H9 (cell line): ENCODE results near the gene MFSD12. TPM values are rescaled to one million over a fixed set of nuclear protein-coding genes. Genes with fewer than 3 reads are reported as not detected.

Experiments
- DNase-seq: peaks from one replicate; pipeline ENCODE4 v3.0.0-alpha.2; 2017
- H2AFZ ChIP-seq: one replicate; pipeline ENCODE4 v1.6.1; 2013; ENCODE audit warnings: mild to moderate bottlenecking, low read length, control low read depth, moderate library complexity
- H2AK5ac ChIP-seq: 2 replicates; pipeline ENCODE4 v1.6.1; 2013; ENCODE audit warnings: low read length, control low read depth, mixed read lengths; ENCODE audit not compliant: insufficient read length
- H2BK120ac ChIP-seq: one replicate; pipeline ENCODE4 v1.6.1; 2013; ENCODE audit warnings: low read depth, mild to moderate bottlenecking, low read length, control low read depth, inconsistent platforms; ENCODE audit not compliant: poor library complexity, severe bottlenecking
- H2BK12ac ChIP-seq: 2 replicates; pipeline ENCODE4 v1.6.1; 2013; ENCODE audit warnings: low read length, control low read depth, mixed read lengths, low read depth; ENCODE audit not compliant: insufficient read length
- H2BK15ac ChIP-seq: 2 replicates; pipeline ENCODE4 v1.6.1; 2013; ENCODE audit warnings: low read depth, low read length, control low read depth
- H2BK20ac ChIP-seq: one replicate; pipeline ENCODE4 v1.6.1; 2013; ENCODE audit warnings: low read depth, mild to moderate bottlenecking, low read length, control low read depth, inconsistent platforms; ENCODE audit not compliant: poor library complexity, severe bottlenecking
- H2BK5ac ChIP-seq: 2 replicates; pipeline ENCODE4 v1.6.1; 2013; ENCODE audit warnings: low read length, control low read depth, mixed read lengths; ENCODE audit not compliant: insufficient read length
- H3K14ac ChIP-seq: 2 replicates; pipeline ENCODE4 v1.6.1; 2013; ENCODE audit warnings: low read length, control low read depth; ENCODE audit not compliant: insufficient read depth
- H3K18ac ChIP-seq: 2 replicates; pipeline ENCODE4 v1.6.1; 2013; ENCODE audit warnings: low read depth, mild to moderate bottlenecking, mixed read lengths, low read length, control low read depth; ENCODE audit not compliant: insufficient read length
- H3K23ac ChIP-seq: 2 replicates; pipeline ENCODE4 v1.6.1; 2013; ENCODE audit warnings: low read length, control low read depth, mixed read lengths, low read depth; ENCODE audit not compliant: insufficient read length
- H3K23me2 ChIP-seq: 2 replicates; pipeline ENCODE4 v1.6.1; 2013; ENCODE audit warnings: low read depth, mild to moderate bottlenecking, mixed read lengths, low read length, control low read depth; ENCODE audit not compliant: insufficient read length, poor library complexity, severe bottlenecking
- H3K27ac ChIP-seq: 2 replicates; pipeline ENCODE4 v1.5.1; 2013; ENCODE audit warnings: low read length, control low read depth, mixed read lengths, low read depth; ENCODE audit not compliant: insufficient read length
- H3K27me3 ChIP-seq: 2 replicates; pipeline ENCODE4 v1.6.1; 2013; ENCODE audit warnings: low read length, control low read depth, inconsistent platforms; ENCODE audit not compliant: insufficient read depth
- H3K4ac ChIP-seq: 2 replicates; pipeline ENCODE4 v1.6.1; 2013; ENCODE audit warnings: low read depth, mild to moderate bottlenecking, control low read depth, inconsistent platforms, low read length, moderate library complexity
- H3K4me1 ChIP-seq: 2 replicates; pipeline ENCODE4 v1.6.1; 2013; ENCODE audit warnings: low read length, control low read depth, inconsistent platforms; ENCODE audit not compliant: insufficient read depth
- H3K4me2 ChIP-seq: 2 replicates; pipeline ENCODE4 v1.6.1; 2013; ENCODE audit warnings: low read length, control low read depth, mixed read lengths; ENCODE audit not compliant: insufficient read length, insufficient read depth
- H3K56ac ChIP-seq: 2 replicates; pipeline ENCODE4 v1.6.1; 2013; ENCODE audit warnings: low read depth, mild to moderate bottlenecking, mixed read lengths, low read length, control low read depth; ENCODE audit not compliant: insufficient read length
- H3K79me1 ChIP-seq: 2 replicates; pipeline ENCODE4 v1.6.1; 2013; ENCODE audit warnings: low read depth, mild to moderate bottlenecking, moderate library complexity, low read length, control low read depth, inconsistent platforms; ENCODE audit not compliant: insufficient read depth, poor library complexity, severe bottlenecking
- H3K79me2 ChIP-seq: 2 replicates; pipeline ENCODE4 v1.6.1; 2013; ENCODE audit warnings: low read length, control low read depth, inconsistent platforms; ENCODE audit not compliant: insufficient read depth
- H3K9ac ChIP-seq: 2 replicates; pipeline ENCODE4 v1.6.1; 2013; ENCODE audit warnings: low read length, control low read depth, mixed read lengths; ENCODE audit not compliant: insufficient read length; ENCODE audit errors: extremely low read depth
- H3K9me3 ChIP-seq: one replicate; pipeline ENCODE4 v1.6.1; 2013; ENCODE audit warnings: low read depth, low read length, inconsistent platforms; ENCODE audit not compliant: control insufficient read depth
- H3T11ph ChIP-seq: one replicate; pipeline ENCODE4 v1.6.1; 2013; ENCODE audit warnings: mild to moderate bottlenecking, low read length, control low read depth, inconsistent platforms
- H4K20me1 ChIP-seq: one replicate; pipeline ENCODE4 v1.6.1; 2013; ENCODE audit not compliant: control insufficient read depth, insufficient read length, insufficient read depth
- H4K5ac ChIP-seq: 2 replicates; pipeline ENCODE4 v1.6.1; 2013; ENCODE audit warnings: low read depth, mild to moderate bottlenecking, mixed read lengths, low read length, control low read depth; ENCODE audit not compliant: insufficient read length
- H4K8ac ChIP-seq: replicated peaks from 2 replicates; pipeline ENCODE4 v1.6.1; 2013; ENCODE audit warnings: low read length, control low read depth, mixed read lengths, low read depth; ENCODE audit not compliant: insufficient read length
- H4K91ac ChIP-seq: 2 replicates; pipeline ENCODE4 v1.6.1; 2013; ENCODE audit warnings: low read depth, mild to moderate bottlenecking, moderate library complexity, mixed read lengths, low read length, control low read depth; ENCODE audit not compliant: insufficient read length
- H3K27ac Mint-ChIP-seq, 3 experiments: 2 replicates in 2 of 3; 3 replicates in 1 of 3; pipeline ENCODE4 v1.8.0; 2020 to 2021; ENCODE audit warnings: mixed read lengths in 3 of 3, mild to moderate bottlenecking in 1 of 3, moderate library complexity in 1 of 3
- H3K27me3 Mint-ChIP-seq: 2 replicates; pipeline ENCODE4 v1.8.0; 2021; ENCODE audit warnings: low read depth, mild to moderate bottlenecking, moderate library complexity, mixed read lengths
- H3K36me3 Mint-ChIP-seq, 3 experiments: 2 replicates in 2 of 3; 3 replicates in 1 of 3; pipeline ENCODE4 v1.8.0; 2020 to 2021; ENCODE audit warnings: low read depth in 3 of 3, mixed read lengths in 3 of 3; ENCODE audit not compliant: insufficient read depth in 1 of 3
- H3K4me1 Mint-ChIP-seq, 2 experiments: 2 replicates each; pipeline ENCODE4 v1.8.0; 2020; ENCODE audit warnings: mixed read lengths in 2 of 2
- H3K4me3 Mint-ChIP-seq, 2 experiments: 2 replicates in 1 of 2; 3 replicates in 1 of 2; pipeline ENCODE4 v1.8.0; 2020 to 2021; ENCODE audit warnings: mild to moderate bottlenecking in 2 of 2, mixed read lengths in 2 of 2, moderate library complexity in 1 of 2
- H3K9me3 Mint-ChIP-seq, 2 experiments: 2 replicates in 1 of 2; 3 replicates in 1 of 2; pipeline ENCODE4 v1.8.0; 2020; ENCODE audit warnings: mild to moderate bottlenecking in 2 of 2, mixed read lengths in 2 of 2, moderate library complexity in 1 of 2
- CTCF ChIP-seq: fragments of 200-600 bp; sonication (generic); conservative IDR thresholded peaks from 3 replicates; pipeline ENCODE4 v1.8.0; 2021; ENCODE audit warnings: antibody characterized with exemption, mild to moderate bottlenecking
- WGBS: extraction: QIAGEN DNeasy Blood & Tissue Kit; methylation state at CpG from one replicate; pipeline ENCODE4 v1.1.7; 2013; ENCODE audit warnings: missing lambda C conversion rate, low lambda C conversion rate, mixed read lengths; ENCODE audit not compliant: insufficient read length; ENCODE audit errors: extremely low coverage; 5-methylcytosine and 5-hydroxymethylcytosine counted together
- total RNA-seq: library from RNA; stranded (reverse); gene quantifications from 2 replicates; pipeline ENCODE4 v1.2.1, GENCODE V29; 2021

MFSD12 gene
- total RNA-seq, 1 experiment from 2014 or later: 58.8 TPM

GRCh38 chr19:3590991-3591659 is 33.7 kb upstream of the MFSD12 start:
- H3K79me2 ChIP-seq: no peaks in the 10 kb centered on the region
- no peak overlapping the region for H2BK15ac ChIP-seq
- no peak overlapping the region for H3K23ac ChIP-seq
- no peak overlapping the region for H3K56ac ChIP-seq
- no peak overlapping the region for H4K8ac ChIP-seq
- no CpG with 5 or more reads among the region's 8 CpGs for WGBS
- TF ChIP-seq CTCF: no peak
- H3K9ac ChIP-seq: no peak overlapping the region
- H2BK12ac ChIP-seq: no peak overlapping the region
- no peak for DNase-seq
- no peak overlapping the region for H2BK120ac ChIP-seq
- H3K4ac ChIP-seq: no peak overlapping the region
- peaks cover 4% of the 10 kb centered on the region; the same call in 1 of the 2 replicates for H3K27me3 ChIP-seq
- H3K4me1 Mint-ChIP-seq: no peaks in the 10 kb centered on the region
- H2AK5ac ChIP-seq: no peak overlapping the region
- no peaks in the 10 kb centered on the region for H3K79me1 ChIP-seq
- H2AFZ ChIP-seq: no peak overlapping the region
- no peak overlapping the region for H3T11ph ChIP-seq
- H3K18ac ChIP-seq: no peak overlapping the region
- peaks cover 13 to 17% of the 10 kb centered on the region in 2 experiments for H3K9me3 Mint-ChIP-seq
- H3K4me1 ChIP-seq: no peaks in the 10 kb centered on the region; the same call in 1 of the 2 replicates
- H3K27ac Mint-ChIP-seq: no peak overlapping the region
- no peaks in the 10 kb centered on the region for H3K9me3 ChIP-seq
- no peak overlapping the region for H4K91ac ChIP-seq
- H2BK20ac ChIP-seq: no peak overlapping the region
- H3K4me3 Mint-ChIP-seq: no peak overlapping the region
- no peak overlapping the region for H3K27ac ChIP-seq
- H4K20me1 ChIP-seq: no peaks in the 10 kb centered on the region
- H3K4me2 ChIP-seq: no peak overlapping the region
- no peaks in the 10 kb centered on the region; a peak in 1 of 7 replicates for H3K36me3 Mint-ChIP-seq
- H3K27me3 Mint-ChIP-seq: peaks cover 70% of the 10 kb centered on the region
- H3K23me2 ChIP-seq: no peaks in the 10 kb centered on the region
- no peak overlapping the region for H3K14ac ChIP-seq
- H2BK5ac ChIP-seq: no peak overlapping the region
- no peak overlapping the region for H4K5ac ChIP-seq
